Colonic mucosa (tissue), 4 donors: ENCODE results near the gene CLDN9. TPM values are rescaled to one million over a fixed set of nuclear protein-coding genes. Genes with fewer than 3 reads are reported as not detected.
A peak's percentile ranks its signal among the peaks of the same experiment; 100 is the strongest.

Source experiments
- DNase-seq: peaks from one replicate; pipeline ENCODE4 v3.0.0-alpha.2; 2020
- H3K27ac ChIP-seq: fragments of 200-600 bp; one replicate; pipeline ENCODE4 v1.8.0; 2021
- H3K27me3 ChIP-seq: fragments of 200-600 bp; one replicate; pipeline ENCODE4 v1.8.0; 2021
- H3K36me3 ChIP-seq: fragments of 200-600 bp; one replicate; pipeline ENCODE4 v1.8.0; 2021
- H3K4me1 ChIP-seq: fragments of 200-600 bp; one replicate; pipeline ENCODE4 v1.8.0; 2021; ENCODE audit warnings: mild to moderate bottlenecking
- H3K4me3 ChIP-seq: fragments of 200-600 bp; one replicate; pipeline ENCODE4 v1.8.0; 2021
- H3K9ac ChIP-seq, 2 donors: one replicate each; pipeline ENCODE4 v1.7.0; 2013; ENCODE audit warnings: control low read depth in 2 of 2, low read depth in 2 of 2, low read length in 2 of 2
- H3K9me3 ChIP-seq: fragments of 200-600 bp; one replicate; pipeline ENCODE4 v1.8.0; 2021
- intact Hi-C: fragments of 100-400 bp; cut with DNase I; formaldehyde crosslinking; loops from one replicate; pipeline ENCODE4 v1.14.1; 2022
- total RNA-seq, 2 donors: library from RNA; stranded (reverse); fragmentation: NEBNext Ultra II Directional in 1 of 2; extraction: Animal tissue kit (Norgen Biotek cat#: 25700) in 1 of 2; gene quantifications; one replicate each; pipeline ENCODE4 v1.2.1, GENCODE V29; 2021
- TF ChIP-seq, protein P1 (sequence below): fragments of 200-600 bp; IDR thresholded peaks from one replicate; pipeline ENCODE4 v1.8.0; 2022; ENCODE audit warnings: antibody characterized with exemption, mild to moderate bottlenecking
- donor health status: healthy.
- donor health status: DM: no; HTN: no; CAD: no.
- donor health status: DM: no; HTN: no; CAD: no.

Gene CLDN9
- total RNA-seq, 2 donors from 2014 or later, result 0.35 to 0.67 TPM

GRCh38 chr16:3060339-3061127, 47.8 kb downstream of the CLDN9 start:
- peaks cover 17% of the 10 kb centered on the region for H3K4me1 ChIP-seq
- H3K9ac ChIP-seq, result peak overlapping the region in 1 of 2 donors; percentile 83
- intact Hi-C loops, result loop anchor here (5.0 kb wide), 1 partner anchor 107 kb away; no protein-coding TSS in a partner anchor
- no peaks in the 10 kb centered on the region for H3K9me3 ChIP-seq
- H3K27ac ChIP-seq, result no peak overlapping the region
- TF ChIP-seq, protein P1, sequence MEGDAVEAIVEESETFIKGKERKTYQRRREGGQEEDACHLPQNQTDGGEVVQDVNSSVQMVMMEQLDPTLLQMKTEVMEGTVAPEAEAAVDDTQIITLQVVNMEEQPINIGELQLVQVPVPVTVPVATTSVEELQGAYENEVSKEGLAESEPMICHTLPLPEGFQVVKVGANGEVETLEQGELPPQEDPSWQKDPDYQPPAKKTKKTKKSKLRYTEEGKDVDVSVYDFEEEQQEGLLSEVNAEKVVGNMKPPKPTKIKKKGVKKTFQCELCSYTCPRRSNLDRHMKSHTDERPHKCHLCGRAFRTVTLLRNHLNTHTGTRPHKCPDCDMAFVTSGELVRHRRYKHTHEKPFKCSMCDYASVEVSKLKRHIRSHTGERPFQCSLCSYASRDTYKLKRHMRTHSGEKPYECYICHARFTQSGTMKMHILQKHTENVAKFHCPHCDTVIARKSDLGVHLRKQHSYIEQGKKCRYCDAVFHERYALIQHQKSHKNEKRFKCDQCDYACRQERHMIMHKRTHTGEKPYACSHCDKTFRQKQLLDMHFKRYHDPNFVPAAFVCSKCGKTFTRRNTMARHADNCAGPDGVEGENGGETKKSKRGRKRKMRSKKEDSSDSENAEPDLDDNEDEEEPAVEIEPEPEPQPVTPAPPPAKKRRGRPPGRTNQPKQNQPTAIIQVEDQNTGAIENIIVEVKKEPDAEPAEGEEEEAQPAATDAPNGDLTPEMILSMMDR, result no peak
- DNase-seq, result no peak
- H3K36me3 ChIP-seq, result no peaks in the 10 kb centered on the region
- no peaks in the 10 kb centered on the region for H3K27me3 ChIP-seq
- no peak overlapping the region for H3K4me3 ChIP-seq

GRCh38 chr16:3062553-3062952, 49.8 kb downstream of the CLDN9 start:
- Histone ChIP-seq H3K4me1 (peaks cover 17% of the 10 kb centered on the region), H3K9me3 (no peaks in the 10 kb centered on the region), H3K36me3 (no peaks in the 10 kb centered on the region), H3K9ac (no peak overlapping the region), H3K27ac (no peak overlapping the region), H3K27me3 (no peaks in the 10 kb centered on the region), H3K4me3 (no peak overlapping the region)
- intact Hi-C loops, result loop anchor here (5.0 kb wide), 1 partner anchor 105 kb away; no protein-coding TSS in a partner anchor
- no peak for DNase-seq
- TF ChIP-seq, protein P1, result no peak

GRCh38 chr16:3063625-3064386, 51.1 kb downstream of the CLDN9 start:
- H3K9ac ChIP-seq, result no peak overlapping the region
- no peak overlapping the region for H3K4me3 ChIP-seq
- H3K36me3 ChIP-seq, result no peaks in the 10 kb centered on the region
- H3K27ac ChIP-seq, result peak overlapping the region; percentile 78
- no peaks in the 10 kb centered on the region for H3K27me3 ChIP-seq
- intact Hi-C loops, result loop anchor here (5.0 kb wide), 1 partner anchor 103 kb away; no protein-coding TSS in a partner anchor
- H3K9me3 ChIP-seq, result no peaks in the 10 kb centered on the region
- TF ChIP-seq, protein P1, result no peak
- H3K4me1 ChIP-seq, result peaks cover 12% of the 10 kb centered on the region
- DNase-seq, result no peak

Other genes starting within 250 kb of the CLDN9 start
- gene ELOB, start 235.6 kb upstream of the CLDN9 start, total RNA-seq, result 100 to 1,000 TPM; 230 to 333 TPM
- not detected for gene PRSS33, start 225.4 kb upstream of the CLDN9 start, total RNA-seq
- not detected for gene PRSS41, start 214.5 kb upstream of the CLDN9 start, total RNA-seq
- gene PRSS21, start 195.7 kb upstream of the CLDN9 start, total RNA-seq, result 1 to 10 TPM; 1.1 to 2.6 TPM
- 10 to 100 TPM; 34.1 to 62.1 TPM for gene ZG16B, start 182.6 kb upstream of the CLDN9 start, total RNA-seq
- gene PRSS22, start 154.8 kb upstream of the CLDN9 start, total RNA-seq, result 1 to 10 TPM; 6.1 to 6.7 TPM
- 10 to 100 TPM; 16.2 to 24.8 TPM for gene FLYWCH2, start 129.7 kb upstream of the CLDN9 start, total RNA-seq
- gene FLYWCH1, start 101.0 kb upstream of the CLDN9 start, total RNA-seq, result 10 to 100 TPM; 18.5 to 28.4 TPM
- 1 to 10 TPM; 1.4 to 1.5 TPM for gene KREMEN2, start 48.6 kb upstream of the CLDN9 start, total RNA-seq
- 10 to 100 TPM; 14.0 to 42.3 TPM for gene PAQR4, start 43.6 kb upstream of the CLDN9 start, total RNA-seq
- 10 to 100 TPM in 1 of 2 donors, 1 to 10 TPM in 1; 9.5 to 76.6 TPM for gene PKMYT1, start 32.5 kb upstream of the CLDN9 start, total RNA-seq
- 1 to 10 TPM in 1 of 2 donors, not detected in 1; 1.2 TPM for gene CLDN6, start 5.3 kb downstream of the CLDN9 start, total RNA-seq
- 10 to 100 TPM; 11.6 to 27.3 TPM for gene TNFRSF12A, start 7.4 kb downstream of the CLDN9 start, total RNA-seq
- 10 to 100 TPM; 28.7 to 30.0 TPM for gene HCFC1R1, start 11.0 kb downstream of the CLDN9 start, total RNA-seq
- 10 to 100 TPM; 27.4 to 45.8 TPM for gene THOC6, start 11.1 kb downstream of the CLDN9 start, total RNA-seq
- 10 to 100 TPM; 56.6 to 83.9 TPM for gene BICDL2, start 24.0 kb downstream of the CLDN9 start, total RNA-seq
- gene MMP25, start 33.6 kb downstream of the CLDN9 start, total RNA-seq, result under 1 TPM; 0.44 to 0.88 TPM
- gene IL32, start 52.7 kb downstream of the CLDN9 start, total RNA-seq, result 100 to 1,000 TPM; 256 to 329 TPM
- under 1 TPM in 1 of 2 donors, not detected in 1; 0.86 TPM for gene ZSCAN10, start 86.4 kb downstream of the CLDN9 start, total RNA-seq
- gene ZNF205, start 99.7 kb downstream of the CLDN9 start, total RNA-seq, result 10 to 100 TPM in 1 of 2 donors, 1 to 10 TPM in 1; 9.9 to 10.5 TPM
- gene ZNF213, start 122.1 kb downstream of the CLDN9 start, total RNA-seq, result 10 to 100 TPM; 12.4 to 20.4 TPM
- gene OR1F1, start 175.3 kb downstream of the CLDN9 start, total RNA-seq, result not detected
- gene ZNF200, start 222.2 kb downstream of the CLDN9 start, total RNA-seq, result 1 to 10 TPM; 7.1 to 7.2 TPM
- gene MEFV, start 243.7 kb downstream of the CLDN9 start, total RNA-seq, result 1 to 10 TPM in 1 of 2 donors, under 1 TPM in 1; 0.57 to 1.1 TPM